Body of pancreas (tissue), 4 donors: Measurements from ENCODE around the gene ZNF324B.

Experiments used
- CTCF ChIP-seq, 7 experiments: fragments of 450-650 bp in 4 of 7; fragments of 200-600 bp in 3 of 7; sonication (generic) in 3 of 7; IDR thresholded peaks; one replicate each; pipeline ENCODE4 v1.5.1; 2016 to 2019; ENCODE audit warnings: antibody characterized with exemption in 7 of 7
- POLR2A ChIP-seq, 3 donors: fragments of 450-650 bp; IDR thresholded peaks; one replicate each; pipeline ENCODE4 v1.6.1; 2016; ENCODE audit warnings: antibody characterized with exemption in 3 of 3, mild to moderate bottlenecking in 2 of 3

DNA sequence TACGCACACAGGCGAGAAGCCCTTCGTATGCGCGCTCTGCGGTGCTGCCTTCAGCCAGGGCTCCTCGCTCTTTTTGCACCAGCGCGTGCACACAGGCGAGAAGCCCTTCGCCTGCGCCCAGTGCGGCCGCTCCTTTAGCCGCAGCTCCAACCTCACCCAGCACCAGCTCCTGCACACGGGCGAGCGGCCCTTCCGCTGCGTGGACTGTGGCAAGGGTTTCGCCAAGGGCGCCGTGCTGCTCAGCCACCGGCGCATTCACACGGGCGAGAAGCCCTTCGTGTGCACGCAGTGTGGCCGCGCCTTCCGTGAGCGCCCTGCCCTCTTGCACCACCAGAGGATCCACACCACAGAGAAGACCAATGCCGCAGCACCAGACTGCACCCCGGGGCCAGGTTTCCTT, 4.7 kb downstream of the ZNF324B start:
- TF ChIP-seq CTCF (IDR thresholded peaks at IDR 0.05) (no peak), POLR2A (IDR thresholded peaks at IDR 0.05) (no peak)
